K562 (cell line): Measurements from ENCODE around the gene TTC8. TPM values are rescaled to one million over a fixed set of nuclear protein-coding genes. Genes with fewer than 3 reads are reported as not detected.

Experiments
- E2F1 ChIP-seq: sonication (generic); formaldehyde crosslinking; IDR thresholded peaks from 2 replicates; pipeline ENCODE4 v1.8.1; 2023; ENCODE audit warnings: mild to moderate bottlenecking, missing genetic modification reagents, moderate library complexity
- ELF2 ChIP-seq: fragments of 250-450 bp; sonication (Bioruptor Pico); IDR thresholded peaks from 2 replicates; pipeline ENCODE4 v1.5.0; 2021; ENCODE audit warnings: mild to moderate bottlenecking
- GABPB1 ChIP-seq: sonication (generic); formaldehyde crosslinking; IDR thresholded peaks from 2 replicates; pipeline ENCODE4 v1.8.0; 2022; ENCODE audit warnings: mild to moderate bottlenecking, missing genetic modification reagents
- GATAD2A ChIP-seq: fragments of 450-650 bp; IDR thresholded peaks from 2 replicates; pipeline ENCODE4 v1.6.1; 2017
- MXI1 ChIP-seq: IDR thresholded peaks from 2 replicates; pipeline ENCODE4 v1.6.1; 2011; ENCODE audit warnings: low read depth, mild to moderate bottlenecking, improper control_type of control experiment, low read length
- RAD21 ChIP-seq, 2 experiments: fragments of 250-450 bp in 1 of 2; fragments of 450-650 bp in 1 of 2; sonication (Bioruptor Pico) in 1 of 2; formaldehyde crosslinking in 1 of 2; IDR thresholded peaks in 1 of 2; conservative IDR thresholded peaks in 1 of 2; 2 replicates each; pipeline versions ENCODE4 v1.4.0 to v1.8.0; 2020 to 2022; ENCODE audit warnings: mild to moderate bottlenecking in 2 of 2, moderate library complexity in 1 of 2
- RBFOX2 ChIP-seq: fragments of 200-400 bp; formaldehyde crosslinking; IDR thresholded peaks from 2 replicates; pipeline ENCODE4 v1.6.1; 2017; ENCODE audit warnings: low read depth, mild to moderate bottlenecking, low read length, moderate library complexity
- SIX5 ChIP-seq, 2 experiments: IDR thresholded peaks; 2 replicates each; pipeline ENCODE4 v1.6.1; 2011; ENCODE audit warnings: low read length in 2 of 2, borderline replicate concordance in 1 of 2, low read depth in 1 of 2, mild to moderate bottlenecking in 1 of 2, moderate library complexity in 1 of 2; ENCODE audit not compliant: insufficient read depth in 1 of 2
- ZBTB1 ChIP-seq: sonication (generic); formaldehyde crosslinking; IDR thresholded peaks from 2 replicates; pipeline ENCODE4 v1.8.1; 2023; ENCODE audit warnings: missing genetic modification reagents, low read depth, mild to moderate bottlenecking, borderline replicate concordance
- ZNF175 ChIP-seq: fragments of 200-800 bp; sonication (Bioruptor generic); IDR thresholded peaks from 2 replicates; pipeline ENCODE4 v1.6.1; 2016; ENCODE audit warnings: low read depth, mild to moderate bottlenecking, missing genetic modification characterization, missing compliant biosample characterization
- ZNF75A ChIP-seq: fragments of 450-650 bp; formaldehyde crosslinking; IDR thresholded peaks from 2 replicates; pipeline ENCODE4 v1.4.0; 2020; ENCODE audit warnings: mild to moderate bottlenecking
- ZNF79 ChIP-seq: fragments of 250-450 bp; sonication (Bioruptor Pico); IDR thresholded peaks from 2 replicates; pipeline ENCODE4 v1.4.0; 2020; ENCODE audit warnings: low read depth, mild to moderate bottlenecking, moderate library complexity
- polyA plus RNA-seq, 8 experiments: library from polyadenylated mRNA; depleted of rRNA in 4 of 8; stranded (reverse) in 5 of 8; unstranded in 3 of 8; fragments of >200 nt; fragmentation: Nextera tagmentation in 2 of 8; fragmentation: Illumina TruSeq in 1 of 8; extraction: Ambion mirVana in 2 of 8; extraction: Trizol in 1 of 8; gene quantifications; 2 replicates each; pipeline versions ENCODE4 v1.2.1 to v1.2.3, GENCODE V29; 2011 to 2014; ENCODE audit warnings: inconsistent platforms in 1 of 8, missing spikeins in 1 of 8
- total RNA-seq, 7 experiments: library from RNA; depleted of rRNA in 6 of 7; stranded (reverse); fragments of >200 nt in 6 of 7; fragmentation: Illumina TruSeq in 2 of 7; extraction: Trizol in 2 of 7; gene quantifications; 2 replicates each; pipeline versions ENCODE4 v1.2.1 to v1.2.3, GENCODE V29; 2011 to 2021; ENCODE audit warnings: low replicate concordance in 1 of 7

TTC8 gene
- total and polyA plus RNA-seq, 9 of the 15 experiments (the other 6 are each of a cell fraction or from before 2014, with no cell fraction given) = 7.3 to 22.7 (median 9.6) TPM

GRCh38 chr14:88866305-88866704 lies 41.9 kb downstream of the TTC8 start (continued):
- no peak for TF ChIP-seq RBFOX2
- no peak for TF ChIP-seq GABPB1 (CRISPR knock-in tag)
- no peak for TF ChIP-seq GATAD2A
- TF ChIP-seq ZBTB1 = no peak
- TF ChIP-seq SIX5 (IDR thresholded peaks at IDR 0.05; ENCODE audit: borderline replicate concordance in 1 of 2, insufficient read depth in 1 of 2, low read depth in 1 of 2, low read length in 2 of 2) = no peak
- TF ChIP-seq MXI1 = no peak
- no peak for TF ChIP-seq ZNF175
- TF ChIP-seq RAD21 (CRISPR knock-in tag; conservative IDR thresholded peaks at IDR 0.05 in 1 of 2, IDR thresholded peaks at IDR 0.05 in 1 of 2) = no peak
- no peak for TF ChIP-seq ELF2 (CRISPR knock-in tag)
- TF ChIP-seq ZNF75A (CRISPR knock-in tag) = no peak
- no peak for TF ChIP-seq E2F1 (CRISPR knock-in tag)
- TF ChIP-seq ZNF79 (CRISPR knock-in tag) = no peak
